Measurements from ENCODE around the gene ATG16L2. TPM values are rescaled to one million over a fixed set of nuclear protein-coding genes. Genes with fewer than 3 reads are reported as not detected.
A peak's percentile ranks its signal among the peaks of the same experiment; 100 is the strongest.

ATG16L2 gene
- total and polyA plus RNA-seq, 2 donors (not counting 1 experiment from before 2014, with no cell fraction given): 212 to 350 TPM

DNA sequence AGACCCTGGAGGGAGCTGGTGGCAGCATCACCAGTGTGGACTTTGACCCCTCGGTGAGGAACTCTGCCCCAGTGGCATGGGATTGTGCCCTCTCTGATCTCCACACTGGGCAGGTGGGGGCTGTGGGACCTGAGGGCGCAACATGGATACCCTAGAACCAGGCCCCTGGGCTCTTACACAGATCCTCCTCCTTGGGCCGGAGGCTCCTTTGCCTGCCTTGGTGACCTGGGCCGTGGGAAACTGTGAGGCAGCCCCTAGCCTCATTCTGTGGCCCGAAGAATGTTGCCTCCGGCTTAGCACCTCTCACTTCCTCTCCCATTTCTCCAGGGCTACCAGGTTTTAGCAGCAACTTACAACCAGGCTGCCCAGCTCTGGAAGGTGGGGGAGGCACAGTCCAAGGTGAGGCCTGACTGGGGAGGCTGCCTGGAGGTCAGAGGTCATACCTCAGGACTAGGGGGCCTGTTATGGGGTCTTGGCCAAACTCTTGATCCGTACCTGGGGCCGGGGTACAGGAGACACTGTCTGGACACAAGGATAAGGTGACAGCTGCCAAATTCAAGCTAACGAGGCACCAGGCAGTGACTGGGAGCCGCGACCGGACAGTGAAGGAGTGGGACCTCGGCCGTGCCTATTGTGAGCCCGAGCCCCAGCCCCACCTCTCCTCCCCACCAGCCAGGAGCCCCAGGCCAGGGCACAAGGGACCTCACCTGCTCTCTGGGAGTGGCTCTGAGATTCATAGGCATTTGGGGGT, 12.2 kb downstream of the ATG16L2 start:
- peaks cover 0 to 66% of the 10 kb centered on the region in 2 experiments for H3K36me3 ChIP-seq (replicated peaks in 1 of 2; ENCODE audit: control extremely low read depth in 1 of 2, control insufficient read depth in 1 of 2, extremely low read depth in 1 of 2, insufficient read depth in 2 of 2, low read length in 1 of 2)
- intact Hi-C loops (cut with micrococcal nuclease): no loop called here
- CTCF ChIA-PET: interaction anchor here (1.0 to 1.8 kb wide), 2 partner anchors 9 to 101 kb away, joined by 3 to 5 read pairs; no protein-coding TSS in a partner anchor

More for the DNA sequence above, 12.2 kb downstream of the ATG16L2 start:
- Histone ChIP-seq H3K9me3 (ENCODE audit: control extremely low read depth in 1 of 3, control insufficient read depth in 2 of 3, insufficient read depth in 1 of 3, low read length in 2 of 3) (peaks cover 0 to under 1% (median 0%) of the 10 kb centered on the region in 3 donors), H3K4me1 (ENCODE audit: control insufficient read depth in 2 of 2, insufficient read depth in 2 of 2, low read length in 2 of 2) (peaks cover 12 to 33% of the 10 kb centered on the region in 2 donors), H3K27me3 (replicated peaks in 1 of 4; ENCODE audit: control extremely low read depth in 1 of 4, control insufficient read depth in 3 of 4, insufficient read depth in 4 of 4, low read length in 3 of 4) (no peaks in the 10 kb centered on the region), H3K27ac (ENCODE audit: low read length in 2 of 2) (peak overlapping the region in 1 of 2 donors; percentile 55), H4K20me1 (ENCODE audit: control insufficient read depth, insufficient read depth, low read length, poor library complexity, severe bottlenecking) (peaks cover 39% of the 10 kb centered on the region), H3K4me2 (replicated peaks; ENCODE audit: low read depth, low read length, poor library complexity, severe bottlenecking) (no peak overlapping the region), H3K9ac (ENCODE audit: low read length) (no peak overlapping the region), H3K4me3 (ENCODE audit: control extremely low read depth in 1 of 5, extremely low read depth in 1 of 5, insufficient read depth in 1 of 5, low read depth in 2 of 5, low read length in 4 of 5) (no peak overlapping the region), H2AFZ (ENCODE audit: insufficient read depth, low read depth, low read length, poor library complexity, severe bottlenecking) (no peak overlapping the region), H3K79me2 (ENCODE audit: control insufficient read depth, insufficient read depth, low read length) (no peaks in the 10 kb centered on the region)
- Mint-ChIP-seq H3K27ac (peak overlapping the region; percentile 72), H3K9me3 (ENCODE audit: insufficient read depth) (no peaks in the 10 kb centered on the region), H3K27me3 (no peaks in the 10 kb centered on the region), H3K4me1 (peaks cover 46% of the 10 kb centered on the region), H3K4me3 (no peak overlapping the region)
- DNase-seq (no peak), ATAC-seq (ENCODE audit: low read depth) (no peak)
- POLR2A ChIA-PET: interaction anchor here (0.8 to 1.6 kb wide), 2 partner anchors 10 to 33 kb away, joined by 4 to 6 read pairs; no protein-coding TSS in a partner anchor
- 97% methylated on average over 9 of the region's 15 CpGs for WGBS (ENCODE audit: insufficient coverage)
- TF ChIP-seq EZH2 (IDR thresholded peaks at IDR 0.05; ENCODE audit: borderline replicate concordance, insufficient read depth, low read depth, low read length, poor library complexity, severe bottlenecking): no peak
- TF ChIP-seq, protein P1, sequence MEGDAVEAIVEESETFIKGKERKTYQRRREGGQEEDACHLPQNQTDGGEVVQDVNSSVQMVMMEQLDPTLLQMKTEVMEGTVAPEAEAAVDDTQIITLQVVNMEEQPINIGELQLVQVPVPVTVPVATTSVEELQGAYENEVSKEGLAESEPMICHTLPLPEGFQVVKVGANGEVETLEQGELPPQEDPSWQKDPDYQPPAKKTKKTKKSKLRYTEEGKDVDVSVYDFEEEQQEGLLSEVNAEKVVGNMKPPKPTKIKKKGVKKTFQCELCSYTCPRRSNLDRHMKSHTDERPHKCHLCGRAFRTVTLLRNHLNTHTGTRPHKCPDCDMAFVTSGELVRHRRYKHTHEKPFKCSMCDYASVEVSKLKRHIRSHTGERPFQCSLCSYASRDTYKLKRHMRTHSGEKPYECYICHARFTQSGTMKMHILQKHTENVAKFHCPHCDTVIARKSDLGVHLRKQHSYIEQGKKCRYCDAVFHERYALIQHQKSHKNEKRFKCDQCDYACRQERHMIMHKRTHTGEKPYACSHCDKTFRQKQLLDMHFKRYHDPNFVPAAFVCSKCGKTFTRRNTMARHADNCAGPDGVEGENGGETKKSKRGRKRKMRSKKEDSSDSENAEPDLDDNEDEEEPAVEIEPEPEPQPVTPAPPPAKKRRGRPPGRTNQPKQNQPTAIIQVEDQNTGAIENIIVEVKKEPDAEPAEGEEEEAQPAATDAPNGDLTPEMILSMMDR (IDR thresholded peaks at IDR 0.05): no peak
